Measurements from ENCODE around the gene CBX2. TPM values are rescaled to one million over a fixed set of nuclear protein-coding genes. Genes with fewer than 3 reads are reported as not detected.
"Not testable (repeated sequence)": the region's sequence is repeated elsewhere in the genome, so short reads cannot be mapped to it uniquely, and the experiment has no call there.

Gene CBX2
- total RNA-seq, 1 donor from 2014 or later: 9.5 TPM

DNA sequence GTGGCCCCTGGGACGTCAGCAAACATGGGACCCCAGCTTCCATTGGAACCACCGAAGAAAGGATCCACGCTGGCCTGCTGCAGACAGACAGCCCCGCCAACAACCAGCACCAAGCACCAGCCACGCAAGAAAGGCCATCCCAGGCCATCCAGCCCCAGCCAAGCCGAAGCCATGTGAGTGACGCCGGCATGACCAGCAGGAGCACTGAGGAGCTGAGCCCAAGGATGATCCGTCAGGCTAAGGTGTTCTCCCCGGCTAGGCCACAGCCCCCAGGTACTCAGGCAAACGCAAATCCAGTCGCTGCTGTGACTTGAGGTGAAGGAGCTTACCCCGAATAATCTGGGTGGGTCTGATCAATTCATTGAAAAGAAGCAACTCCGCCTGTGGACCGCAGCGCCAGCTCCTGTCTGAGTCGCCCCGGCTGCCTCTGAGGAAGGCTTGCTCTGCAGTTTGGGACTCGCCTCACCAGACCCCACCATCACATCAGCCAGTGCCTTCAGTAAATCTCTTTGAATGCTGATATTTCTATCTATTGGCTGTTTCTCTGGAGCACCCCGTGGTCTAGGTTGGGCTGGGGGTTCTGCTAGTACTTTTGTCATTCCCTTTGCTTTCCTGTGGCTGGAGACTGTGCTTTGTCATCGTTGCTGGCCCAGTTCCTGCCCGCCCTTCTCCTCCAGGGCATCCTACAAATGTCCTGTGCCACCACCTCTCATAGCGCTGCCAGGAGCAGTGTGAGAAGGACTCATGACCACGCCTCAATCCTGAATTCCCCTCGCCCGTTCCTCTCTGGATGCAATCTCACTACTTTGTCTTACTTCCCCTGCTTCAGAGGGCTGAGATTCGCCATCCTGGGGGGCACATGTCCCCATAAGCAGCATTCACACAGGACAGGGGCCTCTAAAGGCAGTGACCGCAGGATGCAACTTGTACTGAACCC is 8.1 kb upstream of the CBX2 start:
- DNase-seq (ENCODE audit: low read depth, low spot score): no peak

DNA sequence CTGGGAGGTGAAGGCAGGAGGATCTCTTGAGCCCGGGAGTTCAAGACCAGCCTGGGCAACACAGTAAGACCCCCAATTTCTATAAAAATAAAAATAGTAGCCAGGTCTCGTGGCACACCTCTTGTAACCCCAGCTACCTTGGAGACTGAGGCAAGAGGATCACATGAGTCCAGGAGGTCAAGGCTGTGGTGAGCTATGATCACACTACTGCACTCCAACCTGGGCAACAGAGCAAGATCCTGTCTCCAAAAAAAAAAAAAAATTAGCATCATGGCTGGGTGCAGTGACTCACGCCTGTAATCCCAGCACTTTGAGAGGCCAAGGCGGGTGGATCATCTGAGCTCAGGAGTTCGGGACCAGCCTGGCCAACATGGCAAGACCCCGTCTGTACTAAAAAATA is 6.7 kb upstream of the CBX2 start:
- no peak for DNase-seq (ENCODE audit: low read depth, low spot score)

DNA sequence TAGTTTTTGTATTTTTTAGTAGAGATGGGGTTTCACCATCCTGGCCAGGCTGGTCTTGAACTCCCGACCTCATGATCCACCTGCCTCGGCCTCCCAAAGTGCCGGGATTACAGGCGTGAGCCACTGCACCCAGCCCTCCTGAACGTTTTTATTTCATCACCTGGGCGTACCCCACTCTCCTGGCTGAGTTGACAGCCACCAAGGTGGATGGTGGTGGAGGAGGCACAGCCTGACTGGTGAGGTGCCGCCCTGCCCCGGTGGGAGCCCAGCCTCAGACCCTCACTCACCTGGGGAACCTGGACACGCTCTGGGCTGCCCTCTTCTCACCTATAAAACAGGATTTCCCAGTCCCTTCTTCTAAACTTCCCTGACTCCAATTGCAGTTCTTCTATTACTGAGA is 5.2 kb upstream of the CBX2 start:
- DNase-seq (ENCODE audit: low read depth, low spot score): not testable (repeated sequence)

DNA sequence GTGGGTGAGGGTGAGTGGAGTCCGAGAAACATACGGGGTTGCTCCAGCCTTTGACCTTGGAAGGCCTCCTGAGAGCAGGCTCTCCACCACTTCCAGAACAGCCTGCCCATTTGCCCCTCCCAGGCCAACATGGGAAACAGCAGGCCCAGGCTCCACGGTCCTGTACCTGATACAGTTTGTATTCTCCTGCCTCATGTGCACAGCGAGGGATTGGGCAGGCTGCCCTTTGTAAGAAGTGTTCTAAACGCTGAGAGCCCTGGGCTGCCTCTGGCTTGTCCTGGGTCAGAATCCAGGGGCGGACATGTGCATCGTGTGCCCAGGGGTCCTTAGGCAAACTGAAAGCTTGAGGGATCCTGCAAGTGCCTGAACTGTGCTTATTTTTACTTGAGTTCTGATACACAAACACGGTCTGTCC is 3.4 kb upstream of the CBX2 start:
- no peak for DNase-seq (ENCODE audit: low read depth, low spot score)

DNA sequence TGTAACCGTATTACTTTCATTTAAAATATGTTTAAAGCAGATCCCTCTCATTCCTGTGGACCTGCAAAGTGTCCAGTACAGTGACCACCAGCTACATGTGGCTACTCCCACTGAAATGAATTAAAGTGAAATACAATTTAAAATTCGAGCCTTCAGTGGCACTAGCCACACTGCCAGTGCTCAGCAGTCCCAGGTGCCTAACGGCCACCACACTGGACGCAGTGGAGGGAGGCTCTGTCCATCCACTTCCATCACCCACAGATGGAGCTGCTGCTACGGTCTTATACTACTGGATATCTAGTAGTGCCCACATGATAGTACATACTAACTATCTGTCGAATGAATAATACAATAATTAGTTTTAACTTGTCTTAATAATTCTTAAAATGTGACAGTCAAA is 2.3 kb upstream of the CBX2 start:
- DNase-seq (ENCODE audit: low read depth, low spot score): no peak

DNA sequence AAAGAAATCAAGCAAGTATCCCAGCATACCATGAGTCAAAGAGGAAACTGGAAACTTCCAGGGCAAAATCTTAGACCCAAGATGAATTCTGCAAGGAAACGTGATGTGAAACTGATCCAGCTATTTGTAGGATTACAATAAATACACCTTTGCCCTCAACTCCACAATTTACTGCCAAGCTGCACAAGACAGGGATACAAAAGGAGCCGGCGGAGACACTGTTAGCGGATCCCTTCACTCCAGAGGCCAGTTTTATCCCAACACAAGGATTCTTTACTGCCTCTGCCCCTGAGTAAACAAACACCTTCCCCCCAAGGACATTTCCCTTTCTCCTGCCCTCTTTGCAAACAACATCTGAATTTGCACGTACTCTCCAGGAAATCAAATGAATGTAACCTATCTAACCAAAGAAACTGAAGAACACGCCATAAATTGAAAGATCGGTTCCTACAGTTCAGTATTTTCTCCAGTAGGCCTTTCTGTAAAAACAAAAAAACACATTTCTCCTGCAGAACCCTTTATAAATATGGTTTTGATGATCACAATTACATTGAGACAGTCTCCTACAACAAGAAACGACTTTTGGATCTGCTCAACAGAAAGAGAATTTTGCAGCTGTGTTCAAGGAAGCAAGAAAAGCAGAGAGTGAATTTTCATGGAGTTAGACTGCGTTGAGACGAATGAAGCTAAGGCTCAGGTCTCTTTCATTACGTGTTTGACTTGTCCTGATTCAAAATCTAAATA is 1.4 kb upstream of the CBX2 start:
- no peak for DNase-seq (ENCODE audit: low read depth, low spot score)

- no peak for DNase-seq (ENCODE audit: low read depth, low spot score)
These were observed 641 bp upstream of the CBX2 start for GRCh38 chr17:79777120-79777893.

GRCh38 chr17:79778504-79779083 is 646 bp downstream of the CBX2 start:
- DNase-seq (ENCODE audit: low read depth, low spot score): no peak

- DNase-seq (ENCODE audit: low read depth, low spot score): no peak
These were observed 1.2 kb downstream of the CBX2 start for GRCh38 chr17:79779084-79779529.

DNA sequence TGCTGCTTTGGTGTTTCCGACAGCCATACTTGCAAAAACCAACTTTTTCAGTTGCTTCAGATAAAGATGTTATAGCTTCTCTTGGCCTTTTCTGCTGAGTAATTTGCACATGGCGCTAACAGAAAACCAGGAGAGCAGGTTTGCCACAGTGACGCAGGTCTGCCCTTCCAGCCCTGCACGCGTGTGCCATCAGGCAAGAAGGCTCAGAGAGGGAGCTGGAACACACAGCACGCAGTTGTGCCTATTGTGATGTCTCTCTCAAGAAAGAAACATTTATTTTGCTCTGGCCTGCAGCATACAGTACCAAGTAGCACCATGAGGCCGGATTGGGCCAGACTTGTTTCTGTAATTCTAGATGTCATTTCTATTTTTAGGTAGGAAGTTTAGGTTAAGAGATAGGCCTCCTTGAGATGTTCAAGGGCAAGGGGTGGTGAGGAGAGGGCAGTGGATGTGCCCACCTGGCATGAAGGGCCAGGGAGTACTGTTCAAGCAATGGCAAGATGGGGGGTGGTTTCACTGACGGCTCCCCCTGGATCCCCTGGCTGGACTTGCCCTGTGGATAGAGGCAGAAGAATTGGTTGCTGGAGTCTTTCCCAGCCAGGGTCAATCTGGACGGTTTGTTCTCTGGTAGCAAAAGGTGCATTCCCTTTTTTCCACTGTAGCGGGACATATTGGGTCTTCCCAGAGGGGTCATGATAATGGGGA is 1.9 kb downstream of the CBX2 start:
- DNase-seq (ENCODE audit: low read depth, low spot score): no peak

DNA sequence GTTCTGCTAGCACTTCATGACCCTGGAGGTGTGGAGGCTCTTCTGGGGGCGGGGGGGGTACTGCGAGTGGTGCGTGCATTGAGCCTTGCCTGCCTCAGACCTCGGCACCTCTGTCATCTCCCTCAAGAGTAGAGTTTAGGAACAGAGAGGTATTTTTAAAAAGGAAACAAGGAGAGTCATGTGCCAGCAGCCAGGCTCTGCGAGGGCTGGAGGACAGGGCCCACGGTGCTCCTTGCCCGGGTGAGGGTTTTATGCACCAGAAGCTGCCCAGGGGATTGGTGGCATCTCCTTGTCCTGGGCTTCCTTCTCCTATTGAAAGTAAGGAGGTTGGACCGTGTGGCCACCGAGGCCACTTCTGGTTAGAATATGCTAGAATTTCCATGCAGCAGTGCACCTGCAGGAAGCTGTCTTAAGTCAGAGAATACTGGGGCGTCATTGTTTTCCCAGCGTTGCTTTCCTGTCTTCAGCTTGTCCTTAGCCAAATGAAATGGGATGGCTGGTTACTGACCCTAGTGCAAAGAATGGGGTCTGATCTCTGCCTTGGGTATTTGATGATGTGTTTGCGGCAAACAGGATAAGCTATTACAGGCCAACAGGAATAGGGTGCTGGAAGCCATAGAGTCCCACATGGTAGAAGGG is 3.2 kb downstream of the CBX2 start:
- no peak for DNase-seq (ENCODE audit: low read depth, low spot score)

- no peak for DNase-seq (ENCODE audit: low read depth, low spot score)
These were observed 4.0 kb downstream of the CBX2 start for GRCh38 chr17:79781736-79782575.

- no peak for DNase-seq (ENCODE audit: low read depth, low spot score)
These were observed 5.9 kb downstream of the CBX2 start for GRCh38 chr17:79783891-79784290.

DNA sequence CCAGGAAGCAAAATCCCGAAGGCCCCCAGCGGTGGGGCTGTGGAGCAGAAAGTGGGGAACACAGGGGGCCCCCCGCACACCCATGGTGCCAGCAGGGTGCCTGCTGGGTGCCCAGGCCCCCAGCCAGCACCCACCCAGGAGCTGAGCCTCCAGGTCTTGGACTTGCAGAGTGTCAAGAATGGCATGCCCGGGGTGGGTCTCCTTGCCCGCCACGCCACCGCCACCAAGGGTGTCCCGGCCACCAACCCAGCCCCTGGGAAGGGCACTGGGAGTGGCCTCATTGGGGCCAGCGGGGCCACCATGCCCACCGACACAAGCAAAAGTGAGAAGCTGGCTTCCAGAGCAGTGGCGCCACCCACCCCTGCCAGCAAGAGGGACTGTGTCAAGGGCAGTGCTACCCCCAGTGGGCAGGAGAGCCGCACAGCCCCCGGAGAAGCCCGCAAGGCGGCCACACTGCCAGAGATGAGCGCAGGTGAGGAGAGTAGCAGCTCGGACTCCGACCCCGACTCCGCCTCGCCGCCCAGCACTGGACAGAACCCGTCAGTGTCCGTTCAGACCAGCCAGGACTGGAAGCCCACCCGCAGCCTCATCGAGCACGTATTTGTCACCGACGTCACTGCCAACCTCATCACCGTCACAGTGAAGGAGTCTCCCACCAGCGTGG is 6.5 kb downstream of the CBX2 start:
- DNase-seq (ENCODE audit: low read depth, low spot score): no peak

DNA sequence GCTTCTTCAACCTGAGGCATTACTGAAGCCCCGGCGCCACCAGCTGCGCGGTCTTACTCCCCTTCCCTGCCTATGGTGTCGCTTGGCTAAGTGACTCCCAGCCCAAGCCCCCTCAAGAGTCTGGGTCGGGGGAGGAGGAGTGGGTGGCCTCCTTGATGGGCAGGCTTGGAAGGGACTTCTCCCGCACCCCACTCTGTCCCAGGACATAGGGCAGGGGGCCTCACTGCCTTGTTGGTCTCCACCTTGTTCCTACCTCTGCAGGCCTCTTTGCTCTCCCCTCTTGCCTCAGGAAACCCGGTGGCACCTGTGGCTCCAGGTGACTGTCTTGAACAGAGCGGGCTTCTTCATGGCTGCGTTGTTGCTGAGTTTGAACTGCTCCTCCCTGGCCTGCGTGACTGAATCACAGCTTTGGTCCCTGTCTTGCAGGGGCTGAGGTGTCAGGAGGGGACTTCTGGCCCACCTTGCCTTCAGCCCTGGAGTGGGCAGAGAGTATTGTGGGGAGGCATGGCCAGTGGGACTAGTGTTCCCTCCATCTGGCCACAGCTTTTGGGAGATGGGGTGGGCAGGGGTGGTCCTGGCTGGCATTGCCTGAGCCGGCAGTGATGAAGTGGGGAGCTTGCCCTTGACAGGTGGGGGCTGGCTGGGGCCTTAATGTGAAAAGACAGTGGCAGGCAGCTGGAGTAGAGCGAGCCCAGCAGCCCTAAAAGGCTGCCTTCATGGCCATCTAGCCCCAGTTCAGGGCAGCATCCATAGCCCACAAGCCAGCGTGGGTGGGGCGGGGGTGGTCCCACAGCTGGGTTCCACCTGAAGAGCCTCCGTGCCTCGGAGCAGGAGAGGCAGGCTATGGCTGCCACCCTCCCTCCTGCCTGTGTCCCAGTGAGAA is 7.3 kb downstream of the CBX2 start:
- no peak for DNase-seq (ENCODE audit: low read depth, low spot score)

- no peak for DNase-seq (ENCODE audit: low read depth, low spot score)
These were observed 8.2 kb downstream of the CBX2 start for GRCh38 chr17:79785900-79786810.
